DND-41 (cell line): ENCODE data around the gene XPNPEP1.

Source experiments
- ATAC-seq: fragments of 200-7000 bp; cut with Tn5 transposase; 3 replicates; pipeline ENCODE4 v1.9.1; 2021; ENCODE audit warnings: low read depth; ENCODE audit not compliant: insufficient read depth
- DNase-seq: peaks from one replicate; pipeline ENCODE4 v3.0.0-alpha.2; 2020
- H2AFZ ChIP-seq: 2 replicates; pipeline ENCODE4 v1.6.0; 2012; ENCODE audit warnings: low read depth, low read length
- H3K27ac ChIP-seq: 2 replicates; pipeline ENCODE4 v1.5.1; 2012; ENCODE audit warnings: low read length, inconsistent platforms
- H3K27me3 ChIP-seq: fragments of 200-600 bp; sonication (generic); 2 replicates; pipeline ENCODE4 v1.6.0; 2012; ENCODE audit warnings: low read length, mild to moderate bottlenecking, inconsistent platforms; ENCODE audit not compliant: insufficient read depth, poor library complexity
- H3K36me3 ChIP-seq: 2 replicates; pipeline ENCODE4 v1.5.1; 2012; ENCODE audit warnings: low read length, inconsistent platforms; ENCODE audit not compliant: insufficient read depth
- H3K4me1 ChIP-seq: 2 replicates; pipeline ENCODE4 v1.5.1; 2012; ENCODE audit warnings: mild to moderate bottlenecking, low read length; ENCODE audit not compliant: insufficient read depth
- H3K4me2 ChIP-seq: 2 replicates; pipeline ENCODE4 v1.6.0; 2012; ENCODE audit warnings: mild to moderate bottlenecking, moderate library complexity, low read length, inconsistent platforms; ENCODE audit not compliant: insufficient read depth
- H3K4me3 ChIP-seq, 2 experiments: fragments of 200-600 bp in 1 of 2; shearing (Covaris generic) in 1 of 2; 2 replicates each; pipeline ENCODE4 v1.5.1; 2012 to 2016; ENCODE audit warnings: inconsistent platforms in 2 of 2, low read length in 2 of 2, mild to moderate bottlenecking in 2 of 2, low read depth in 1 of 2, moderate library complexity in 1 of 2
- H3K79me2 ChIP-seq: 2 replicates; pipeline ENCODE4 v1.6.0; 2012; ENCODE audit warnings: low read length, inconsistent platforms; ENCODE audit not compliant: insufficient read depth
- H3K9ac ChIP-seq: 2 replicates; pipeline ENCODE4 v1.6.0; 2012; ENCODE audit warnings: low read depth, mild to moderate bottlenecking, inconsistent platforms, low read length, moderate library complexity
- H3K9me3 ChIP-seq: 2 replicates; pipeline ENCODE4 v1.5.1; 2012; ENCODE audit warnings: low read length, moderate library complexity, mild to moderate bottlenecking, inconsistent platforms; ENCODE audit not compliant: insufficient read depth, severe bottlenecking
- H4K20me1 ChIP-seq: 2 replicates; pipeline ENCODE4 v1.6.0; 2012; ENCODE audit warnings: low read length; ENCODE audit not compliant: insufficient read depth
- CTCF ChIP-seq: IDR thresholded peaks from 2 replicates; pipeline ENCODE4 v1.5.1; 2012; ENCODE audit warnings: borderline replicate concordance, low read length, moderate library complexity, mild to moderate bottlenecking; ENCODE audit not compliant: poor library complexity, severe bottlenecking; ENCODE audit errors: extremely low read depth
- EZH2 ChIP-seq: IDR thresholded peaks from 3 replicates; pipeline ENCODE4 v1.6.1; 2012; ENCODE audit warnings: borderline replicate concordance, low read depth, mild to moderate bottlenecking, moderate library complexity, low read length, inconsistent platforms; ENCODE audit not compliant: severe bottlenecking

XPNPEP1 gene

GRCh38 chr10:109831846-109832245 lies 91.5 kb downstream of the XPNPEP1 start:
- no peak overlapping the region for H3K4me3 ChIP-seq
- no peak overlapping the region for H3K4me2 ChIP-seq
- ATAC-seq = no peak
- no peaks in the 10 kb centered on the region for H3K27me3 ChIP-seq
- no peak overlapping the region for H2AFZ ChIP-seq
- no peaks in the 10 kb centered on the region for H3K4me1 ChIP-seq
- H3K9ac ChIP-seq = no peak overlapping the region
- no peaks in the 10 kb centered on the region for H3K36me3 ChIP-seq
- TF ChIP-seq EZH2 (no peak), CTCF (no peak)
- H3K27ac ChIP-seq = no peak overlapping the region
- no peaks in the 10 kb centered on the region for H3K9me3 ChIP-seq
- no peaks in the 10 kb centered on the region for H4K20me1 ChIP-seq
- DNase-seq = no peak
- no peaks in the 10 kb centered on the region for H3K79me2 ChIP-seq

GRCh38 chr10:109824206-109824605 lies 99.1 kb downstream of the XPNPEP1 start:
- no peaks in the 10 kb centered on the region for H3K27me3 ChIP-seq
- H3K36me3 ChIP-seq = no peaks in the 10 kb centered on the region
- no peaks in the 10 kb centered on the region for H3K9me3 ChIP-seq
- no peak overlapping the region for H3K27ac ChIP-seq
- H3K4me1 ChIP-seq = no peaks in the 10 kb centered on the region
- no peak overlapping the region for H3K4me2 ChIP-seq
- no peak overlapping the region for H2AFZ ChIP-seq
- no peaks in the 10 kb centered on the region for H4K20me1 ChIP-seq
- H3K9ac ChIP-seq = no peak overlapping the region
- TF ChIP-seq CTCF = no peak
- no peak for TF ChIP-seq EZH2
- ATAC-seq = no peak
- no peaks in the 10 kb centered on the region for H3K79me2 ChIP-seq
- H3K4me3 ChIP-seq = no peak overlapping the region
- no peak for DNase-seq

GRCh38 chr10:109823196-109823595 lies 100.1 kb downstream of the XPNPEP1 start:
- DNase-seq (no peak), ATAC-seq (no peak)
- no peaks in the 10 kb centered on the region for H3K9me3 ChIP-seq
- no peaks in the 10 kb centered on the region for H3K79me2 ChIP-seq
- no peak overlapping the region for H3K4me2 ChIP-seq
- H4K20me1 ChIP-seq = no peaks in the 10 kb centered on the region
- no peaks in the 10 kb centered on the region for H3K27me3 ChIP-seq
- no peak overlapping the region for H3K9ac ChIP-seq
- TF ChIP-seq CTCF (no peak), EZH2 (no peak)
- H3K27ac ChIP-seq = no peak overlapping the region
- no peaks in the 10 kb centered on the region for H3K36me3 ChIP-seq
- no peak overlapping the region for H3K4me3 ChIP-seq
- no peak overlapping the region for H2AFZ ChIP-seq
- H3K4me1 ChIP-seq = no peaks in the 10 kb centered on the region

- Histone ChIP-seq H3K27me3 (no peaks in the 10 kb centered on the region), H3K4me3 (no peak overlapping the region), H3K9me3 (no peaks in the 10 kb centered on the region), H4K20me1 (no peaks in the 10 kb centered on the region), H2AFZ (no peak overlapping the region), H3K9ac (no peak overlapping the region), H3K4me2 (no peak overlapping the region), H3K27ac (no peak overlapping the region), H3K79me2 (no peaks in the 10 kb centered on the region), H3K4me1 (no peaks in the 10 kb centered on the region), H3K36me3 (no peaks in the 10 kb centered on the region)
- no peak for ATAC-seq
- no peak for DNase-seq
- TF ChIP-seq EZH2 (no peak), CTCF (no peak)
Measured at GRCh38 chr10:109821672-109822071, 101.6 kb downstream of the XPNPEP1 start.
